ENCODE measurements around the gene PNLIP.

GRCh38 chr10:116594525-116595035 is 48.8 kb downstream of the PNLIP start:
- TF ChIP-seq CTCF (IDR thresholded peaks at IDR 0.05), result no peak
- no peak for TF ChIP-seq POLR2A (IDR thresholded peaks at IDR 0.05)
